Ureter (tissue), 1 donor: ENCODE measurements around the gene ALPG. TPM values are rescaled to one million over a fixed set of nuclear protein-coding genes. Genes with fewer than 3 reads are reported as not detected.
"Not testable (repeated sequence)": the region's sequence is repeated elsewhere in the genome, so short reads cannot be mapped to it uniquely, and the experiment has no call there.

Experiments
- DNase-seq: peaks from one replicate; pipeline ENCODE4 v3.0.0-alpha.2; 2020; ENCODE audit warnings: low spot score
- total RNA-seq: library from RNA; stranded (reverse); gene quantifications from one replicate; pipeline ENCODE4 v1.2.4, GENCODE V29; 2023
- donor health status: DM: yes; HTN: yes; CAD: no.

Gene ALPG
- total RNA-seq, 1 donor from 2014 or later: not detected

GRCh38 chr2:232419245-232420072 lies 12.8 kb downstream of the ALPG start:
- DNase-seq: no peak

DNA sequence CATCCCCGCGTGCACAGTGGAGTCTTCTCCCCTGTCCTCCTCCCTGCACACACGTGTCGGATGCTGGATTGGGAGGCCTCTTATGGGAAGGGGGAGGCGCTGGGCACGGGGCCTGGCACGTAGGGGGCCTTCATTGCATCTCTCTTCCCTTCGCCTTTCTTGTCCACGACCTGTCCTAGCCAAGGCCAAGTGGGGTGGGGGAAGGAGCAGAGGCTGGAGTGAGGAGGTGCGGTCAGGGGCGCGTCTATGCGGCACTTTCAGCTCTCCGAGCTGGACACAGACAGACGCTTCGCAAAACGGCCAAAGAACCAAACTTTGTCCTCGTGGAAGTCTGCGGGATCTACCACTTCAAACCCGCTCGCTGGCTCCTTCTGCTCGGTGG lies 13.4 kb downstream of the ALPG start:
- DNase-seq: no peak

- DNase-seq: no peak
These were observed 14.0 kb downstream of the ALPG start for GRCh38 chr2:232420463-232421188.

GRCh38 chr2:232421189-232421785 lies 14.6 kb downstream of the ALPG start:
- DNase-seq: no peak

- no peak for DNase-seq
These were observed 15.4 kb downstream of the ALPG start for GRCh38 chr2:232422051-232422450.

DNA sequence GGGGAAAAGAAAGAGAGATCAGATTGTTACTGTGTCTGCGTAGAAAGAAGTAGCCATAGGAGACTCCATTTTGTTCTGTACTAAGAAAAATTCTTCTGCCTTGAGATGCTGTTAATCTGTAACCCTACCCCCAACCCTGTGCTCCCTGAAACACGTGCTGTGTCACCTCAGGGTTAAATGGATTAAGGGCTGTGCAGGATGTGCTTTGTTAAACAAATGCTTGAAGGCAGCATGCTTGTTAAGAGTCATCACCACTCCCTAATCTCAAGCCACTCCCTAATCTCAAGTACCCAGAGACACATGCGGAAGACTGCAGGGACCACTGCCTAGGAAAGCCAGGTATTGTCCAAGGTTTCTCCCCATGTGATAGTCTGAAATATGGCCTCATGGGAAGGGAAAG lies 16.4 kb downstream of the ALPG start:
- DNase-seq: not testable (repeated sequence)

DNA sequence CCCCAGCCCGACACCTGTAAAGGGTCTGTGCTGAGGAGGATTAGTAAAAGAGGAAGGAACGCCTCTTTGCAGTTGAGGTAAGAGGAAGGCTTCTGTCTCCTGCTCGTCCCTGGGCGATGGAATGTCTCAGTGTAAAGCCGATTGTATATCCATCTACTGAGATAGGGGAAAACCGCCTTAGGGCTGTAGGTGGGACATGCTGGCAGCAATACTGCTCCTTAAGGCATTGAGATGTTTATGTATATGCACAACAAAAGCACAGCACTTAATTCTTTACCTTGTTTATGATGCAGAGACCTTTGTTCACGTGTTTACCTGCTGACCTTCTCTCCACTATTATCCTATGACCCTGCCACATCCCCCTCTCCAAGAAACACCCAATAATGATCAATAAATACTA lies 16.8 kb downstream of the ALPG start:
- not testable (repeated sequence) for DNase-seq

DNA sequence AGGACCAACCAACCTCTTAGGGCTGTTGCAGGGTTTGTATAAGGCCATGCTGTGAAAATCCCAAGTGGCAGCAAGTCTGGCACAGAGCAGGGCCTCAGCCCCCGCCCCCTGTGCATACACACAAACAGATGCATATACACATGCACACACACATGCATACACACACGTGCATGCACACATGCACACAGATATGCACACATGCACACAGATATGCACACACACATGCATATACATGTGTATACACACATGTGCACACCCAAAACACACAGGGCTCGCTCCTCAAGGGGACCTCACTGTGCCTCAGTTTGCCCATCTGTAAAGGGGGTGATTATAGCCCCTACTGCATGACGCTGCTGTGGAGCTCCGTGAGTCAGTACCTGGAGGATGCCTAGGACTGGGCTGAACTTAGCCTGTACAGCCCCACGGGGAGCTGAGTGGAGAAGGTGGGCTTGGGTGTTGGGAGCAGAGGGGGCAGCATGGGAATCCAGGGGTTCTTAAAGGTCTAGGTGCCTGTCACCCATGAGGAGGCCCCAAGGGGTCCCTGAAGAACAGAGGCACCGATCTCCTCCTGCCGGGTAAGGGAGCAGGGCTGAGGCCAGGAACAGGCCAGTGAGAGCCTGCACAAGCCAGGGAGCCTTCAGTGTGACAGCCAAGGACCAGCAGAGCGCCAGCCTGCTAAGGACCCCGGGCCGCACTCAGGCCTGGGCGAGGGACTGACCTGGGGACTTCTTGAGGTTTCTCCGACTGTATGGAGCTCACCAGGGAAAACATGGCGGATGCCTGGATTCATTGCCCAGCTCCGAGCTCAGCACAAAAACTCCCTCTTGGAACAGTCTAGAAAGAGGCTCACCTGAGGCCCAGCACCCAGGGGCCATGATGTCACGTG lies 25.3 kb downstream of the ALPG start:
- no peak for DNase-seq

DNA sequence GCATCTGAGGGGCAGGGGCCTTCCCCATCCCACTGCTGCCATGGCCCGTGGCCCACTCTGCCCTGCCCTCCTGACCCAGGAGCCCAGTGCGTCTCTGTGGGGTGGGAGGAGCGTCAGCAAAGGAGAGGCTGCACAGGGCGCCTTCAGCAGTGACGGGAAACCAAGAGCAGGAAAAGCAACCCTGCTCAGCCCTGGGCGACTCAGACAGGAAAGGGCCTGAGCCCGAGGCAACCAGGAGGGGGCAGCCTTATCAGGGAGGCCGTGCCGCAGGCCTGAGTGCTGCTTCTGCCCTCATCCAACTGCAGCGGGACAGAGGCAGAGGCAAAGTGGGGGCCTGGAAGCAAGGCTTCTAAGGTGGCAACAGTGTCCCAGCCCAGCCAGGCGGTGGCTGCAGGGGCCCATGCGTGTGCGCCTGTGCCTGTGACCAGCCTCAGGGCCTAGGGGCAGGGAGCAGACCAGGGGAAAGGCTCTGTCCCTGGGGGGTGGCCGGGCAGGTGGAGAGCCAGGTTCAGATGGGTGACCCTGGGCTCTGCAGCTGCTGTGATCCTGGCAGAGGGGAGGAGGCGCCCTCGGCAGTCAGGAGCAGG lies 26.0 kb downstream of the ALPG start:
- no peak for DNase-seq

DNA sequence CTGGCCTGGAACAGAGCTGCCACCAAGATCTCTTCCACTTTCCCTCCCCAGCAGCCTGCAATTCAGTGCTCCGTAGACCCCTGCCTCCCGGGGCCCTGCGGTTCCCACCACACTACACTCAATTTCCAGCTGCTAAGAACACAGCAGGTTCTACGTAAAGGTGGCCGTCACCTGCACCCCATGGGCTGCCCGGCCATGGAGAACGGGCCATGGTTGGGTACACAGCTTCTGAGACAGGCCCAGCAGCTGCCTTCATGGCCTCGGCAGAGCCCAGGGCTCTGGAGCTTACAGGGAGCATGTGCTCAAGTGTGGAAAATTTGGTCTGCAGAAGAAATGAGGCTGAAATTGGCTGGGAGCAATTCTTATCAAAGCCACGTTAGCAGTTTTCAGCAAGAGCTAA lies 27.0 kb downstream of the ALPG start:
- DNase-seq: not testable (repeated sequence)

DNA sequence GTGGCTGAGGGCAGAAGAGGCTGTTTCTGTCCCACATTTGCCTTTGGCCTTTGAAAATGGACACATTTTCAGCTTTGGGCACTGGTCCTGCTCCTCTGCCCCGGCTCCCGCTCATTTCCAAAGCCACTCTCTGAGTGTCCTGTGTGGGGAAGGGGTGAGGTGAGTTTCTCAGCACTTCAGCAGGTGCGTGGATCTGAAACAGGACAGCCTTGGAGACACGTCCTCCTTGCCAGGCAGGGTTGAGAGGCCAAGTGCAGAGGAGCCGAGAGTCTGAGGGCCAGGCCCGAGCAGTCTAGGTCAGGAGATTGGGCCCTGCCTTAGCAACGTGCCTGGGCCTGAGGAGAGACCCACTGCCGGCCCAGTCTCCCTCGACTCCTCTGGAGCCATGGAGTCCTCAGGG lies 27.4 kb downstream of the ALPG start:
- DNase-seq: no peak

DNA sequence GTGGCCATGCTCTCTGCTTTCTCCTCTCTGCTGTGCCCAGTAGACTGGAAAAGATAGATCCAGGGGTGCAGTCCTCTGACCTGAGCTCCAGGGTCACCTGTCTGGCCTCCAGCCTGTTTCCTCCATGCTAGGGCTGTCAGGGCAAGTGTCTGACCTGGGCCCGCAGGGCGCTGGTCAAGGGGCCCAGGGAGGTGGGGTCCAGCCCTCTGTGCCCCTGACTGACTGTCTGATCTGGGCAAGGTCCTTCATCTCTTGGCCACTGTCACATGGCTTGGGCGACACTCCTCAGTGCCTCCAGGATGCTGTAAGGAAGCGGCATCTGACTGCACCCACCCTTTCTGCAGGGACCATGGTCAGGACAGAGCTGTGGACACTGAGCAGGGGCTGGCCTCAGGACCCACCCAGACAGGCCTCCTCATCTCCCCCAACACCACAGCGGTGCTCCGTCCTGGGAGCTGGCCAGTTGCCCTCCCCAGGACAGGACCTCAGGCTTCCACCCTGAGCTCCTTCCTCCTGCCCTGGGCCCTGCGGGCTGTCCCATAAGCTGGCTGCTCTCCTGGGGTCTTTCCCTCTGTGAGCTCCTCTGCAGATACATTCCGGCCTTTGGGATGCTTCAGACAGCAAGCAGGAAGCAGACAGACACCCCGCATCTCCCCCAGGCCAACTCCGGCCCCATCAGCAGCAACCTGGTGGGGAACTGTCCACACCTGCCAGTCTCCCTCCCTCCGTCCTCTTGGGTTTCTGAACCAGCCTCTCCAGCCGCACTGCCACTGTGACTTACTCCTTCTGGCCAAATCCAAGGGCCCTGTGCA lies 28.1 kb downstream of the ALPG start:
- DNase-seq: no peak

DNA sequence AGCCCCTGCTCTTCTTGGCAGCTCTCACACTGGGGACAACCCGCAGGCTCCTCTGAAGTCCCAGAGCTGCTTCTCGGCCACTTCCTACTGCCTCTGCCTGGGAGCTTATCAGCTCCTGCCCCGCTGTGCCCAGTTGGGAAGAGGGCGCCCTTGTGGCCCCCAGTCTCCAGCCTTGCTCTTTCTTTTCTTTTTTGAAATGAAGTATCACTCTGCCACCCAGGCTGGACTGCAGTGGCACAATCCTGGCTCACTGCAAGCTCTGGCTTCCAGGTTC lies 28.7 kb downstream of the ALPG start:
- no peak for DNase-seq

- no peak for DNase-seq
These were observed 29.2 kb downstream of the ALPG start for GRCh38 chr2:232435805-232436204.

GRCh38 chr2:232436381-232437194 lies 29.9 kb downstream of the ALPG start:
- DNase-seq: no peak

DNA sequence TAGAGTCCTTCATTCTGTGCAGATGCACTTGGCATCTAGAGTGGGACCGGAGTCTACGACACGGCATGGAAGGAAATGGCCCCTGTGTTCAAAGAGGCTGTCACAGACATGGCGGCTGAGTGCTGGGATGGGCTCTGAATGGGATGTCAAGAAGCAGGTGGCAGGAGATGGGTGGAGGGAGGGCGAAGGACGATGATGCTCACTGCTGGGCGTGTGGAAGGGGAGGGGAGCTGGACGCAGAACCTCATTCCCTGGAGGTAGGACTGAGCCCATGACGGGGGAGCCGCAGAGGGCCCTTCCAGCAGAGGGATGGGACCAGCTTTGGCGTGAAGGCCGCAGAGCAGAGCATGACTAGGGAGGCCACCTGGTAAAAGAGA lies 30.5 kb downstream of the ALPG start:
- no peak for DNase-seq

- no peak for DNase-seq
These were observed 31.4 kb downstream of the ALPG start for GRCh38 chr2:232438091-232438490.

DNA sequence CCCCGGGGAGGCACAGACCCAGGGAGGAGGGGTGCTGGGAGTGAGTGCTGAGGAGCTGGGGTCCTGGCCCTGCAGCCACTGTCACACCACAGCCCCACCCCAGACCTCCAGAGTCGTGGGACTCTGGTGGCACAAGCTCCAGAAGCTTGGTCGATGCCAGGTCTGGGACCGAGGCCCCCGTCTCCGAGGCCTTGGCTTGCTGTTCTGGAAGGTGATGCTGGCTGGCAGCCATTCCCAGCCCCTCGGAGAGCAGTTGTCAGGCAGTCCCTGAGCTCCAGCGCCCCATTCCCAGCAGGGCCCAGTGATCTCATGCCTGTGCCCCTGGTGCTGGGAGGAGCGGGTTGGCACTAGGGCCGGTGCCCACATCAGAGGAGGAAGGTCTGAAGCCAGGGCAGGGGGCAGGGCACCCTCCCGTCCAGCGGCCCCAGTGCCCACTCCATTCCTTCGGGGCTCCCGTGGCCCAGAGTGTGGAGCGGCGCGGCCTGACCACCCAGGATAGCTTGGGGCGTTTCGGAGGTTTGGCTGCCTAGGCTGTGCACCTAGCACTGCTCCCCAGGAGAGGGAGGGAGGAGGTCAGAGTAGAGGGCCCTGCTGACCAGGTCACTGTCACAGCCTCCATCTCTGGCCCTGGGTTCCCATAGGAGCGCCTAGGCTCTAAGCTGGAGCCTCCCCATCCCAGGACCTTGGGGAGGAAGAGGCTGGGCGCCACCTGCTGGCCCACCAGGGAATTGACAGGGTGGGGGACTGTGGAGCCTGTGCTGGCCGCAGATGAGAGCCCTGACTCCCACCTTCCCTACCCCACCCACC lies 32.5 kb downstream of the ALPG start:
- no peak for DNase-seq

- no peak for DNase-seq
These were observed 33.1 kb downstream of the ALPG start for GRCh38 chr2:232439758-232440135.
